HG02759 (cell line): ENCODE data around the gene NBPF15.
"Not testable (repeated sequence)": the region's sequence is repeated elsewhere in the genome, so short reads cannot be mapped to it uniquely, and the experiment has no call there.

Source experiments
- ATAC-seq: cut with Tn5 transposase; IDR thresholded peaks from one replicate; pipeline ENCODE4 v1.9.1; 2021; ENCODE audit warnings: mild to moderate bottlenecking, moderate library complexity; ENCODE audit not compliant: unreplicated experiment

Gene NBPF15

GRCh38 chr1:144461136-144461759, at the start of gene NBPF15:
NBPF15 (minus strand) TSS chr1:144461669; CDS start chr1:144440003, 21,666 bp downstream.
- ATAC-seq, result peak; percentile 97

- not testable (repeated sequence) for ATAC-seq
Measured at GRCh38 chr1:144496429-144496828, 35.0 kb upstream of the NBPF15 start.

- not testable (repeated sequence) for ATAC-seq
Measured at GRCh38 chr1:144494130-144494529, 32.7 kb upstream of the NBPF15 start.

- not testable (repeated sequence) for ATAC-seq
Measured at GRCh38 chr1:144490394-144490793, 28.9 kb upstream of the NBPF15 start.

GRCh38 chr1:144487002-144487401, 25.5 kb upstream of the NBPF15 start:
- not testable (repeated sequence) for ATAC-seq

- ATAC-seq, result not testable (repeated sequence)
Measured at GRCh38 chr1:144485048-144485993, 23.9 kb upstream of the NBPF15 start.

GRCh38 chr1:144473897-144474296, 12.4 kb upstream of the NBPF15 start:
- not testable (repeated sequence) for ATAC-seq

- ATAC-seq, result not testable (repeated sequence)
Measured at GRCh38 chr1:144471434-144471833, 10.0 kb upstream of the NBPF15 start.

GRCh38 chr1:144461778-144462177, 309 bp upstream of the NBPF15 start:
- peak; percentile 24 for ATAC-seq

- peak; percentile 33 for ATAC-seq
Measured at GRCh38 chr1:144460686-144461085, 783 bp downstream of the NBPF15 start.

- not testable (repeated sequence) for ATAC-seq
Measured at GRCh38 chr1:144442402-144442801, 19.1 kb downstream of the NBPF15 start.

GRCh38 chr1:144439737-144440136, 21.7 kb downstream of the NBPF15 start:
- ATAC-seq, result not testable (repeated sequence)

GRCh38 chr1:144418891-144419694, 42.4 kb downstream of the NBPF15 start:
- ATAC-seq, result not testable (repeated sequence)

GRCh38 chr1:144413404-144414118, 47.9 kb downstream of the NBPF15 start:
- ATAC-seq, result not testable (repeated sequence)

GRCh38 chr1:144412491-144413403, 48.7 kb downstream of the NBPF15 start:
- peak; percentile 88 for ATAC-seq

- ATAC-seq, result peak; percentile 63
Measured at GRCh38 chr1:144412068-144412471, 49.4 kb downstream of the NBPF15 start.

GRCh38 chr1:144402807-144403206, 58.7 kb downstream of the NBPF15 start:
- ATAC-seq, result not testable (repeated sequence)

- not testable (repeated sequence) for ATAC-seq
Measured at GRCh38 chr1:144371651-144372050, 89.8 kb downstream of the NBPF15 start.
